SK-N-SH treated with all-trans-retinoic acid at 6 μM for 48 hours (cell line): ENCODE data around the gene KIF6.

Experiments
- SNAI2 ChIP-seq: fragments of 250-450 bp; sonication (Bioruptor Pico); IDR thresholded peaks from 2 replicates; pipeline ENCODE4 v1.5.0; 2020; ENCODE audit warnings: mild to moderate bottlenecking, moderate library complexity
- TCF4 ChIP-seq: fragments of 250-450 bp; sonication (Bioruptor Pico); IDR thresholded peaks from 2 replicates; pipeline ENCODE4 v1.8.0; 2021; ENCODE audit warnings: mild to moderate bottlenecking, moderate library complexity, borderline replicate concordance
- ZFP3 ChIP-seq: fragments of 250-450 bp; sonication (Bioruptor Pico); IDR thresholded peaks from 2 replicates; pipeline ENCODE4 v1.5.0; 2020; ENCODE audit warnings: mild to moderate bottlenecking, moderate library complexity
- ZFP30 ChIP-seq: fragments of 450-650 bp; formaldehyde crosslinking; IDR thresholded peaks from 2 replicates; pipeline ENCODE4 v1.5.0; 2022; ENCODE audit warnings: mild to moderate bottlenecking, moderate library complexity
- TF ChIP-seq, protein P1 (sequence below): fragments of 250-450 bp; sonication (Bioruptor Pico); IDR thresholded peaks from 2 replicates; pipeline ENCODE4 v1.5.1; 2020; ENCODE audit warnings: low read depth, mild to moderate bottlenecking, moderate library complexity
- TF ChIP-seq, protein P2 (sequence below): fragments of 250-450 bp; sonication (Bioruptor Pico); IDR thresholded peaks from 2 replicates; pipeline ENCODE4 v1.8.0; 2020; ENCODE audit warnings: mild to moderate bottlenecking, moderate library complexity, borderline replicate concordance

DNA sequence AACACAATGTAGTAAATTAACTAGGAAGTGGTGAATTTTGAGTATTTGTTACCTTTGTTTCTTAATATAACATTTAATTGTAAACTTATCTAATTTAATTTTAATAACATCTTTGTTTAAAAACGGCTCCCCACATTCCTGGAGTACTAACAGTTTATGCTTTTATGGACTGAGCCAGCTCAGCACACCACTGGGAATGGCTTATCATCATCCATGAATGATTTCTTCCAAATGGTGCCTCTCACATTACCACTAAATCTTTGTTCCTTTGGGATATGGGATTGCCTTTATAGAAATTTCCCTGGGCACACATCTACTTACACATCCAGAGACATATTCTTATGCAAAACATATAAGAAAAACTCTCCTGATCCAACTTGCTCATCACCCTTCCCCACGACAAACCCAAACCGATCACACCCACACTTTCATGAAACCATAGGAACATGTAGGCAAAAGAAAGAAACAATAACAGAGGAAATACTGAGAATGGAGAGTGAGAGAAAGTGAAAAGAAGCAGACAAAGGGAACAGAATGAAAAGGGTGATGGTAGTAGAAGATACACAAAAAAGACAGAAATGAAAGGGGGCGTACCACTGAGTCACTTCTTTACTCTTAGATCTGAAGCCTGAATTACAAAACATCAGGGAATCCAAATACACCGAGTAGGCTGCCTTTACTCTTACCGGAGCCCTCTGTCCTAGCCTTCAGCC, 344.2 kb downstream of the KIF6 start:
- no peak for TF ChIP-seq ZFP30 (CRISPR knock-in tag)
- TF ChIP-seq, protein P1, sequence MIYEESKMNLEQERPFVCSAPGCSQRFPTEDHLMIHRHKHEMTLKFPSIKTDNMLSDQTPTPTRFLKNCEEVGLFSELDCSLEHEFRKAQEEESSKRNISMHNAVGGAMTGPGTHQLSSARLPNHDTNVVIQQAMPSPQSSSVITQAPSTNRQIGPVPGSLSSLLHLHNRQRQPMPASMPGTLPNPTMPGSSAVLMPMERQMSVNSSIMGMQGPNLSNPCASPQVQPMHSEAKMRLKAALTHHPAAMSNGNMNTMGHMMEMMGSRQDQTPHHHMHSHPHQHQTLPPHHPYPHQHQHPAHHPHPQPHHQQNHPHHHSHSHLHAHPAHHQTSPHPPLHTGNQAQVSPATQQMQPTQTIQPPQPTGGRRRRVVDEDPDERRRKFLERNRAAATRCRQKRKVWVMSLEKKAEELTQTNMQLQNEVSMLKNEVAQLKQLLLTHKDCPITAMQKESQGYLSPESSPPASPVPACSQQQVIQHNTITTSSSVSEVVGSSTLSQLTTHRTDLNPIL (CRISPR knock-in tag), result no peak
- TF ChIP-seq, protein P2, sequence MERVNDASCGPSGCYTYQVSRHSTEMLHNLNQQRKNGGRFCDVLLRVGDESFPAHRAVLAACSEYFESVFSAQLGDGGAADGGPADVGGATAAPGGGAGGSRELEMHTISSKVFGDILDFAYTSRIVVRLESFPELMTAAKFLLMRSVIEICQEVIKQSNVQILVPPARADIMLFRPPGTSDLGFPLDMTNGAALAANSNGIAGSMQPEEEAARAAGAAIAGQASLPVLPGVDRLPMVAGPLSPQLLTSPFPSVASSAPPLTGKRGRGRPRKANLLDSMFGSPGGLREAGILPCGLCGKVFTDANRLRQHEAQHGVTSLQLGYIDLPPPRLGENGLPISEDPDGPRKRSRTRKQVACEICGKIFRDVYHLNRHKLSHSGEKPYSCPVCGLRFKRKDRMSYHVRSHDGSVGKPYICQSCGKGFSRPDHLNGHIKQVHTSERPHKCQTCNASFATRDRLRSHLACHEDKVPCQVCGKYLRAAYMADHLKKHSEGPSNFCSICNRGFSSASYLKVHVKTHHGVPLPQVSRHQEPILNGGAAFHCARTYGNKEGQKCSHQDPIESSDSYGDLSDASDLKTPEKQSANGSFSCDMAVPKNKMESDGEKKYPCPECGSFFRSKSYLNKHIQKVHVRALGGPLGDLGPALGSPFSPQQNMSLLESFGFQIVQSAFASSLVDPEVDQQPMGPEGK (CRISPR knock-in tag), result no peak
- TF ChIP-seq ZFP3 (CRISPR knock-in tag), result no peak
- no peak for TF ChIP-seq TCF4
- TF ChIP-seq SNAI2, result no peak
